GM18507 (cell line): ENCODE measurements around the gene TEX54.
"Not testable (repeated sequence)": the region's sequence is repeated elsewhere in the genome, so short reads cannot be mapped to it uniquely, and the experiment has no call there.

Experiments
- DNase-seq: peaks from one replicate; pipeline ENCODE4 v3.0.0; 2011; ENCODE audit warnings: low read depth; ENCODE audit not compliant: insufficient read length; ENCODE audit errors: extremely low spot score
- FAIRE-seq: peaks from 2 replicates; lab custom pipeline; 2011; peaks lifted over from hg19 to GRCh38; lab: Jason Lieb, UNC

Gene TEX54

GRCh38 chr11:62832336-62833234 lies at the start of gene TEX54:
TEX54 (minus strand) TSS chr11:62832841.
- DNase-seq (no peak), FAIRE-seq (no peak)

- no peak for FAIRE-seq
- no peak for DNase-seq
Measured at GRCh38 chr11:62882431-62882749, 49.7 kb upstream of the TEX54 start.

GRCh38 chr11:62881579-62882430 lies 49.2 kb upstream of the TEX54 start:
- FAIRE-seq (no peak), DNase-seq (peak; percentile 72)

GRCh38 chr11:62880803-62881578 lies 48.4 kb upstream of the TEX54 start, which contains the start of gene SLC3A2:
SLC3A2 (plus strand) TSS chr11:62880896; CDS start chr11:62881024, 128 bp downstream.
- FAIRE-seq = peak; percentile 44
- peak; percentile 76 for DNase-seq

GRCh38 chr11:62880231-62880802 lies 47.7 kb upstream of the TEX54 start:
- peak; percentile 59 for FAIRE-seq
- no peak for DNase-seq

- FAIRE-seq (no peak), DNase-seq (no peak)
Measured at GRCh38 chr11:62879235-62879978, 46.8 kb upstream of the TEX54 start.

- DNase-seq (no peak), FAIRE-seq (no peak)
Measured at GRCh38 chr11:62876712-62877111, 44.1 kb upstream of the TEX54 start.

- no peak for FAIRE-seq
- no peak for DNase-seq
Measured at GRCh38 chr11:62875698-62876478, 43.2 kb upstream of the TEX54 start.

- FAIRE-seq (no peak), DNase-seq (no peak)
Measured at GRCh38 chr11:62874851-62875250, 42.2 kb upstream of the TEX54 start.

GRCh38 chr11:62865635-62866034 lies 33.0 kb upstream of the TEX54 start:
- DNase-seq (no peak), FAIRE-seq (no peak)

- DNase-seq (no peak), FAIRE-seq (no peak)
Measured at GRCh38 chr11:62863687-62864335, 31.2 kb upstream of the TEX54 start.

- not testable (repeated sequence) for DNase-seq, FAIRE-seq
Measured at GRCh38 chr11:62861564-62862192, 29.0 kb upstream of the TEX54 start.

- FAIRE-seq (no peak), DNase-seq (no peak)
Measured at GRCh38 chr11:62860835-62861563, 28.4 kb upstream of the TEX54 start.

- not testable (repeated sequence) for FAIRE-seq, DNase-seq
Measured at GRCh38 chr11:62859281-62859703, 26.7 kb upstream of the TEX54 start.

GRCh38 chr11:62858201-62858600 lies 25.6 kb upstream of the TEX54 start:
- FAIRE-seq (no peak), DNase-seq (no peak)

- DNase-seq (no peak), FAIRE-seq (no peak)
Measured at GRCh38 chr11:62857541-62857982, 24.9 kb upstream of the TEX54 start.
